Muscle layer of colon (tissue), 2 donors: ENCODE measurements around the gene SYNJ1.
"Not testable (repeated sequence)": the region's sequence is repeated elsewhere in the genome, so short reads cannot be mapped to it uniquely, and the experiment has no call there.

Experiments
- H3K27ac ChIP-seq: one replicate; pipeline ENCODE4 v1.7.0; 2013; ENCODE audit warnings: low read depth, mild to moderate bottlenecking, low read length, moderate library complexity
- H3K27me3 ChIP-seq, 2 donors: one replicate each; pipeline ENCODE4 v1.7.0; 2013; ENCODE audit warnings: low read length in 2 of 2, mild to moderate bottlenecking in 2 of 2; ENCODE audit not compliant: insufficient read depth in 2 of 2, control insufficient read depth in 1 of 2
- H3K36me3 ChIP-seq: one replicate; pipeline ENCODE4 v1.7.0; 2013; ENCODE audit warnings: mild to moderate bottlenecking, low read length; ENCODE audit not compliant: insufficient read depth
- H3K4me1 ChIP-seq: one replicate; pipeline ENCODE4 v1.7.0; 2013; ENCODE audit warnings: mild to moderate bottlenecking, low read length; ENCODE audit not compliant: insufficient read depth
- H3K4me3 ChIP-seq, 2 donors: one replicate each; pipeline ENCODE4 v1.7.0; 2013; ENCODE audit warnings: low read length in 2 of 2, low read depth in 1 of 2, mild to moderate bottlenecking in 1 of 2, moderate library complexity in 1 of 2
- H3K9ac ChIP-seq: one replicate; pipeline ENCODE4 v1.7.0; 2013; ENCODE audit warnings: low read length
- H3K9me3 ChIP-seq: one replicate; pipeline ENCODE4 v1.7.0; 2013; ENCODE audit warnings: mild to moderate bottlenecking, low read length
- donor health status: abdominal sarcoma.
- donor health status: Adenocarcinoma of cecum.

SYNJ1 gene, protein sequence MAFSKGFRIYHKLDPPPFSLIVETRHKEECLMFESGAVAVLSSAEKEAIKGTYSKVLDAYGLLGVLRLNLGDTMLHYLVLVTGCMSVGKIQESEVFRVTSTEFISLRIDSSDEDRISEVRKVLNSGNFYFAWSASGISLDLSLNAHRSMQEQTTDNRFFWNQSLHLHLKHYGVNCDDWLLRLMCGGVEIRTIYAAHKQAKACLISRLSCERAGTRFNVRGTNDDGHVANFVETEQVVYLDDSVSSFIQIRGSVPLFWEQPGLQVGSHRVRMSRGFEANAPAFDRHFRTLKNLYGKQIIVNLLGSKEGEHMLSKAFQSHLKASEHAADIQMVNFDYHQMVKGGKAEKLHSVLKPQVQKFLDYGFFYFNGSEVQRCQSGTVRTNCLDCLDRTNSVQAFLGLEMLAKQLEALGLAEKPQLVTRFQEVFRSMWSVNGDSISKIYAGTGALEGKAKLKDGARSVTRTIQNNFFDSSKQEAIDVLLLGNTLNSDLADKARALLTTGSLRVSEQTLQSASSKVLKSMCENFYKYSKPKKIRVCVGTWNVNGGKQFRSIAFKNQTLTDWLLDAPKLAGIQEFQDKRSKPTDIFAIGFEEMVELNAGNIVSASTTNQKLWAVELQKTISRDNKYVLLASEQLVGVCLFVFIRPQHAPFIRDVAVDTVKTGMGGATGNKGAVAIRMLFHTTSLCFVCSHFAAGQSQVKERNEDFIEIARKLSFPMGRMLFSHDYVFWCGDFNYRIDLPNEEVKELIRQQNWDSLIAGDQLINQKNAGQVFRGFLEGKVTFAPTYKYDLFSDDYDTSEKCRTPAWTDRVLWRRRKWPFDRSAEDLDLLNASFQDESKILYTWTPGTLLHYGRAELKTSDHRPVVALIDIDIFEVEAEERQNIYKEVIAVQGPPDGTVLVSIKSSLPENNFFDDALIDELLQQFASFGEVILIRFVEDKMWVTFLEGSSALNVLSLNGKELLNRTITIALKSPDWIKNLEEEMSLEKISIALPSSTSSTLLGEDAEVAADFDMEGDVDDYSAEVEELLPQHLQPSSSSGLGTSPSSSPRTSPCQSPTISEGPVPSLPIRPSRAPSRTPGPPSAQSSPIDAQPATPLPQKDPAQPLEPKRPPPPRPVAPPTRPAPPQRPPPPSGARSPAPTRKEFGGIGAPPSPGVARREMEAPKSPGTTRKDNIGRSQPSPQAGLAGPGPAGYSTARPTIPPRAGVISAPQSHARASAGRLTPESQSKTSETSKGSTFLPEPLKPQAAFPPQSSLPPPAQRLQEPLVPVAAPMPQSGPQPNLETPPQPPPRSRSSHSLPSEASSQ (N-terminal part only)

DNA sequence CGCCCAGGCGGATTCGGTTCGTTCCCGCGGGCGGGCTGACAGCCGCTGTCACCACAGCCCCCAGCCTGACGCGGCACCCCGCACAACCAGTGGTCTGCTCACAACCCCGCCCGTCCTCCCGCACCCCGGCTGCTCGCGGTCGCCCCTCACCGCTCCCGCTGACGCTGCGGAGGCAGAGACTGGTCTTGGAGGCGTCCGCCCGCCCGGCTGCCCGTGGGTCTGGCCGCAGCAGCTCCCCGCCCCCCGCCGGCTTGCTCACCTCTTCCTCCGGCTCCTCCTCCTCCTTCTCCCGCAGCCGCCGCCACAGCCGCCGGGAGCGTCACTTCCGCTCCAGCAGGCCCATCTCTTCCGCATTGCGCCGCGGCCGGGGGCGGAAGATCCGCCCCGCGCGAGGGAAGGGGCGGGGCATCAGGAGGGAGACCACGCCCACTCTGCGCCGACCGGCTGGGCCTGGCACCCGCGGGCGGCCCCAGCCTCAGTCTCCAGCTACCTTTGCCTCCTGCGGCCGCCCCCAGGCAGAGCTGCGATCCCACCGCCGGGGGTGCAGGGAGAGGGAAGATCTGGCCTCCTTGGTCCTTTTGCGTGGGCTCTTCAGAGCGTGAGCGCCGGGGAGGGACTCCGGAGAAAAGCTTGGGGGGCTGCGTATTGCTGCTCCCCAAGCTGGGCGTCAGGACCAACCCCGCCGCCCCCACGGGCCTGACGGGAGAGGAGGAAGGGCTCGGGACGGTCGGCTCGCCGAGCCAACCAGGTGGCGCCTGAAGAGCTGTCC, at the start of gene SYNJ1:
Gene SYNJ1, minus strand, starts transcription at position 327 of the 769 bp plus-strand sequence. CDS start 1,118 bp downstream, outside the sequence.
- no peaks in the 10 kb centered on the region for H3K27me3 ChIP-seq
- H3K36me3 ChIP-seq, result peaks cover 6% of the 10 kb centered on the region
- H3K4me1 ChIP-seq, result peaks cover 3% of the 10 kb centered on the region
- peak within 1 kb of the TSS; percentile 84 for H3K27ac ChIP-seq
- H3K9ac ChIP-seq, result peak within 1 kb of the TSS; percentile 74
- peak within 1 kb of the TSS; percentile 85 to 96 for H3K4me3 ChIP-seq
- no peaks in the 10 kb centered on the region for H3K9me3 ChIP-seq

DNA sequence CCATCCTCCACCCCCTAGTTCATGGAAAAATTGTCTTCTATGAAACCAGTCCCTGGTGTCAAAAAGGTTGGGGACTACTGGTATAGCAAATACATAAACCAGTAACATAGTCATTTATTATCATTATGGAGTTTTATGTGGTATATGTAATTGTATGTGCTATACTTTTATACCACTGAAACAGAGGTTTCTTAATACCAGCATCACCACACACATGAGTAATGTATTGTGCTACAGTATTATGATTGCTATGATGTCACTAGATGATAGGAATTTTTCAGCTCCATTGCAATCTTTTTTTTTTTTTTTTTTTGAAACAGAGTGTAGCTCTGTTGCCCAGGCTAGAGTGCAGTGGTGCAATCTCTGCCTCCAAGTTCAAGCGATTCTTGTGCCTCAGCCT, 49.5 kb upstream of the SYNJ1 start:
- H3K27ac ChIP-seq, result no peak overlapping the region
- no peak overlapping the region for H3K4me3 ChIP-seq
- no peak overlapping the region for H3K9ac ChIP-seq

DNA sequence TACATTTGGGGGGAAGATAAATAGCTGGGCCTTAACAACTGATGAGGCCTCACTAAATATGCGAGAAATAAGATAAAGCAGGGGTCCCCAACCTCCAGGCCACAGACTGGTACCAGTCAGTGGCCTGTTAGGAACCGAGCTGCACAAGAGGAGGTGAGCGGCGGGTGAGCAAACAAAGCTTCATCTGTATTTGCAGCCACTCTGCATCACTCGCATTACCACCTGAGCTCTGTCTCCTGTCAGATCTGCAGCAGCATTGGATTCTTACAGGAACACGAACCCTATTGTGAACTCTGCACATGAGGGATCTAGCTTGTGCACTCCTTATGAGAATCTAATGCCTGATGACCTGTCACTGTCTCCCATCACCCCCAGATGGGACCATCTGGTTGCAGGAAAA, 48.9 kb upstream of the SYNJ1 start:
- H3K27me3 ChIP-seq, result no peaks in the 10 kb centered on the region
- H3K36me3 ChIP-seq, result no peaks in the 10 kb centered on the region
- no peak overlapping the region for H3K9ac ChIP-seq
- no peak overlapping the region for H3K27ac ChIP-seq
- H3K4me1 ChIP-seq, result no peaks in the 10 kb centered on the region
- H3K9me3 ChIP-seq, result no peaks in the 10 kb centered on the region
- no peak overlapping the region for H3K4me3 ChIP-seq

More for the DNA sequence above, 49.5 kb upstream of the SYNJ1 start:
- H3K36me3 ChIP-seq, result no peaks in the 10 kb centered on the region
- H3K9me3 ChIP-seq, result no peaks in the 10 kb centered on the region
- H3K27me3 ChIP-seq, result no peaks in the 10 kb centered on the region
- H3K4me1 ChIP-seq, result no peaks in the 10 kb centered on the region

DNA sequence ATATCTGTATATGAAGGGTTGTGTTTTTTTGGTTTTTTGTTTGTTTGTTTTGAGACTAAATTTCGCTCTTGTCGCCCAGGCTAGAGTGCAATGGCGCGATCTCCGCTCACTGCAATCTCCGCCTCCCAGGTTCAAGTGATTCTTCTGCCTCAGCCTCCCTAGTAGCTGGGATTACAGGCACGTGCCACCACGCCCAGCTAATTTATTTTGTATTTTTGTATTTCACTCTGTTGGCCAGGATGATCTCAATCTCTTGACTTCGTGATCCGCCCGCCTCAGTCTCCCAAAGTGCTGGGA, 45.2 kb upstream of the SYNJ1 start:
- H3K9ac ChIP-seq, H3K27ac ChIP-seq, H3K27me3 ChIP-seq, H3K9me3 ChIP-seq, H3K36me3 ChIP-seq: not testable (repeated sequence)
- Histone ChIP-seq H3K4me3 (peak overlapping the region in 1 of 2 donors; percentile 60), H3K4me1 (peaks cover 21% of the 10 kb centered on the region)

DNA sequence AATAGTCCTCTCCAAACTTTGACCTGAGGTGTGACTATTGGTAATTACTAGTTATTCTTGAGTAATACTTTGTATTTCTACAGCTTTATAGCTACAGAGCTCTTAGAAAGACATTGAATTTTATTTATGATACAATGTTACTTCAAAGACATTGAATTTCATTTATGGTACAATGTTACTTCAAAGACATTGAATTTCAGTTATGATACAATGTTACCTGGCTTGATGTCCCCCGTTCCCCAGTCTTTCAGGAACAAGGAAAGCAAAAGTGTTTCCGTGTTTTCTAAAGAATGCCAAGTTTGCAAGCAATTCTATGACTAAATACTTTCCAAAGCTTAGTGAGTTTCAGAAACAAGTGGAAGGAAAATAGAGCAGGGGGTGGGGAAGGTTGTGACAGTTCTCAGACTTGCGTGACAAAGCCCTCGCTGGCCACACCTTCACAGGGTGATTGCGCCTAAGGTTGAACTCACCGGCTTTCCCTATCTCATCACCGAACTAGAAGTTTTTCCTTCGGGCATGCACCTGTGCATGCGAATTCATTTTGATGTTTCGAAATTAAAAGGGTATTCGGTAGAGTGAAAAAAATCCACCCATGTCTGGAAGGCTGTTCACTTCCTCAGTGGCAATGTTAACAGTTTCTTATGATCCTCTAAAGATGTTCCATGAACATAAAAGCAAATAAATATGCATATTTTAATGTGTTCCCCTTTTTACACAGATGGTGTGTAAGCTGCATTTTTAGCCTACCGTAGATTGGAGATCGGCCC, 44.7 kb upstream of the SYNJ1 start:
- H3K27me3 ChIP-seq, result no peaks in the 10 kb centered on the region
- peak overlapping the region; percentile 92 for H3K27ac ChIP-seq
- peaks cover 25% of the 10 kb centered on the region for H3K4me1 ChIP-seq
- no peaks in the 10 kb centered on the region for H3K9me3 ChIP-seq
- peak overlapping the region; percentile 54 to 60 for H3K4me3 ChIP-seq
- peak overlapping the region; percentile 35 for H3K9ac ChIP-seq
- peaks cover 8% of the 10 kb centered on the region for H3K36me3 ChIP-seq

DNA sequence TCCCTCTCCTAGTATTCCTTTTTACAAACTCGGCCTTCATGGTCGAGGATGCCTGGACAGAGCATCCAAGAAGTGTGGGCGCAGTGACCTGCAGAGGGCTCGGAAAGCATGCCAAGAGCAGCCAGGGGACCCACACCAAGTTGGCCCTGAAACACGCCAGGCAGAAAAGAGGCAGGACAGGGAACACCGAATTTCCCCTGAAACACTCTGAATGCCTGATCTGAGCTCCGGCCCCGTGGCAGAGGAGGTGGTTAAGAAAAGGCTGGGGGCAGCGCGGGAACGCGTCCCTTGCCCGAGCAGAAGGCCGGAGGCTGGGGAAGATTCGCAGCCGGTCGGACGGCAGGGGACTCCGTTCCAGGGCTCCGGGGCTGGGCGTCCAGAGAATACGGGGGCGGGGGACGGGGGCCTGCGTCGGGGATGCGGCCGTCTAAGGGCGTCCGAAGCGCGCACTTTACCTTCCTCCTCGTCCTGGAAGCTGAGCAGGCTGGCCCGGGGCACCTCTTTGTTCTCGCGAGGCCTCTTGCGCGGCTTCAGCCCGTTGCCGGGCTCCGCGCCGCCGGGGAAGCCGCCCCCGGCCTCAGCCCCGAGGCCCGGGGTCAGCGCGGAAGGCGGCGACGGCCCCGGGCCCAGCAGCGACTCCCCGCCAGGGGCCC, 43.2 kb upstream of the SYNJ1 start:
- H3K27ac ChIP-seq, result peak overlapping the region; percentile 86
- H3K36me3 ChIP-seq, result peaks cover 8% of the 10 kb centered on the region
- no peaks in the 10 kb centered on the region for H3K27me3 ChIP-seq
- peaks cover 25% of the 10 kb centered on the region for H3K4me1 ChIP-seq
- peak overlapping the region; percentile 90 for H3K9ac ChIP-seq
- H3K9me3 ChIP-seq, result no peaks in the 10 kb centered on the region
- peak overlapping the region; percentile 88 to 93 for H3K4me3 ChIP-seq

DNA sequence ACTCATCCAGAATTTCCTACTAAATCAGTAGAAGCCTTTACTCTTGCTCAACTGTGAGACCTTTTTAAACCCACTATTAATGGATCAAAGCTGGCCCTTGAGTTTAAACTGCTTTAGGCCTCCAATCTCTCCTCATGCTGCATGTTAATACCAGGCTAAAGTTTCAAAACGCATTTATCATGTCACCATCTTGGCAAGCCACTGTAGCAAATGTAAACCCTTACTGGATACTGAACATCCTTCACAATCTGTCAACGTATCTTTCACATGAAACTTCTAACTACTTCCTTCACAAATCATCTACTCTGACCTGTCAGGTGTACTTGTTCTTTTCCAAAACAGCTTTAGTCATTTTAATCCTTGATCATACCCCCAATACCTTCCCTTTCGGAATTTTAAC, 40.7 kb upstream of the SYNJ1 start:
- Histone ChIP-seq H3K27ac (peak overlapping the region; percentile 24), H3K27me3 (no peaks in the 10 kb centered on the region), H3K36me3 (peaks cover 15% of the 10 kb centered on the region), H3K9me3 (no peaks in the 10 kb centered on the region), H3K9ac (no peak overlapping the region), H3K4me3 (no peak overlapping the region), H3K4me1 (peaks cover 25% of the 10 kb centered on the region)

DNA sequence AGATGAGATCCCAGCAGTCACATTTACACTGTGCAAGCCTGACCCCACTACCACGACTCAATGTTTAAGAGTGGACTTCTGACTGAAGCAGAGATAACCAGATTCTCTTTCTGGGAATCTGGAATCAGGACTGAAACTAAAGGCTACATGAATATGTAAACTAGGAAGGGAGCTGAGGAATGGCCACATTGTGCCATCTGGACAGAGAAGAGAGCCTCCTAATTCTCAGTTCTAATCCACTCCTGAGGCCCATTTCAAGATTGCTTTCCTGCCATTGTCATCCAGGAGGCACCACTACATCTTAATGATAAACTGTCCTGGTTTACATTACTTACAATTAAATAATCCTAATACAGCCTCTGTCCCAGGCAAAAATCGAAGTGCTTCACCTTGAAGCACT, 37.2 kb upstream of the SYNJ1 start:
- Histone ChIP-seq H3K9ac (no peak overlapping the region), H3K27ac (no peak overlapping the region), H3K4me1 (peaks cover 23% of the 10 kb centered on the region), H3K36me3 (peaks cover 44% of the 10 kb centered on the region), H3K4me3 (no peak overlapping the region), H3K27me3 (no peaks in the 10 kb centered on the region), H3K9me3 (no peaks in the 10 kb centered on the region)

DNA sequence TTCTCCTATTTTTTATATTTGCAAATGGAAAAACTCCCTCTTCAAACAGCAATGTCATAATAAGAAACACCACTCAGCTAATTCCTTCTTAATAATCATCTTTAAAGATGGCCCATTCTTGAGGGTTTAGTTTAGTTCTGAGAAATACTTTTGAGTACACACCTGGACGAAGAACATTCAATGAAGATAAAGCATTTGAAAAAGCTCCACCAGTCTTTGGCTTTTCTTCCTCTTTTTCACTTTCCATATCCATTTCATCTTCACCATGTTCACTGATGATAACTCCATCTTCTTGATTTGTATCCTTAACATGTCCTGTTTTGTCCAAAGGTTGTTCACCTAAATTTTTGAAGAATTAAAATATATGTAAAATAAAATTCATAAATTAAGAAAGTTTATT, 36.4 kb upstream of the SYNJ1 start:
- no peaks in the 10 kb centered on the region for H3K27me3 ChIP-seq
- no peak overlapping the region for H3K9ac ChIP-seq
- no peak overlapping the region for H3K4me3 ChIP-seq
- peaks cover 15% of the 10 kb centered on the region for H3K4me1 ChIP-seq
- H3K36me3 ChIP-seq, result peaks cover 53% of the 10 kb centered on the region
- H3K9me3 ChIP-seq, result no peaks in the 10 kb centered on the region
- no peak overlapping the region for H3K27ac ChIP-seq

DNA sequence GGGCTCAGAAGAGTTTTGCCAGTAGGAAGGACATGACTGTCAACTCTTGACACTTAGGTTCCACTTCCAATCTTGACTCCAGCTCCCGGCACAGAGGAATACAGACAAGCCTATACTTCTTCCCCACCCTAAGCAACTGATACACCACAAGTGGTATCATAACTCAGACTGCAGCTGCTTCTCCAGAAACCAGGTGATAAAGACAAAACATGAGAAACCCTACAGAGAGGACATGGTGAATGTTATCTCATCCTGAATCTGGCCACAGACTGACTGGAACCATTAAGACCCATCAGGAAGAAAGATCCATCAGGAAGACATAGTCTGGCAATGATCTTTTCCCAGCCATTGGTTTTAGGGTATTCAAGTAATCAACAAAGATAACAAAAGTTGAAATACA, 30.0 kb upstream of the SYNJ1 start:
- H3K27me3 ChIP-seq, result no peaks in the 10 kb centered on the region
- H3K9me3 ChIP-seq, result no peaks in the 10 kb centered on the region
- H3K9ac ChIP-seq, result no peak overlapping the region
- no peak overlapping the region for H3K27ac ChIP-seq
- no peak overlapping the region for H3K4me3 ChIP-seq
- no peaks in the 10 kb centered on the region for H3K4me1 ChIP-seq
- H3K36me3 ChIP-seq, result peaks cover 63% of the 10 kb centered on the region
